GM21825 (cell line): ENCODE data around the gene ATP5IF1.
A peak's percentile ranks its signal among the peaks of the same experiment; 100 is the strongest.

ENCODE experiments used
- ATAC-seq: cut with Tn5 transposase; IDR thresholded peaks from one replicate; pipeline ENCODE4 v1.9.1; 2021; ENCODE audit warnings: mild to moderate bottlenecking, moderate library complexity; ENCODE audit not compliant: unreplicated experiment

The ATP5IF1 gene

DNA sequence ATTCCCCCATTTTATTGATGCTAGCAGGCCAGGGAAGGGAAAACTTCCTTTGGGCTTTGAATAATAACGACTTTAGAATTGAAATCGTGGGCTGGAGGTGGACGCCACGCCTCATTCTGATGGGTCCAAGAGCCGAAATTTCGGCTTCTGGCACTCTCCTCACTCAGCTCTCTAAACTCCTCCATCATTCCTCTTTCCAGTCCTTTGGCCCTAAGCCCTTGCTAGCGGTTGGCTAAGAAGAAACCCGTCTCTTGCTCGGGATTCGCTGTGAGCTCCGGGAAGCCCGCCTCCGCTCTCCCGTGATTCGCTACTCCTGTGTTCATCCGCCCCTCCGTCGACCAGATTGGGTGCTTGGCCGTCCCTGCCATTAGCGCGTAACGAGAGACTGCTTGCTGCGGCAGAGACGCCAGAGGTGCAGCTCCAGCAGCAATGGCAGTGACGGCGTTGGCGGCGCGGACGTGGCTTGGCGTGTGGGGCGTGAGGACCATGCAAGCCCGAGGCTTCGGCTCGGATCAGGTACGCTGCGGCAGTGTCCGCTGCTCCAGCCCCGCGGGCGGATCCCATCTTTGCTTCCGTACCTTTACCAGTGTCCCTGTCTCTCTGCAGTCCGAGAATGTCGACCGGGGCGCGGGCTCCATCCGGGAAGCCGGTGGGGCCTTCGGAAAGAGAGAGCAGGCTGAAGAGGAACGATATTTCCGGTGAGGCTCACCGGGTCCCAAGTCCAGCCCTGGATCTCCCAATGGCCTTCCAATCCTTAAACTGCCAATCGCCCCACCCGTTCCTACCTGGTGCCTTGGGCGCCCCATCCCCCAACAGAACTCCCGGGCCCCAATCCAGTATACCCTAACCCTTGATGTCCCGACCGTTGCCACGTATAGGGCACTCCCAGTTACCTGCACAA lies at the start of gene ATP5IF1:
Gene ATP5IF1, plus strand, starts transcription at position 370 of the 901 bp plus-strand sequence. Its CDS starts 60 bp downstream, at position 430.
- peak; percentile 85 for ATAC-seq

DNA sequence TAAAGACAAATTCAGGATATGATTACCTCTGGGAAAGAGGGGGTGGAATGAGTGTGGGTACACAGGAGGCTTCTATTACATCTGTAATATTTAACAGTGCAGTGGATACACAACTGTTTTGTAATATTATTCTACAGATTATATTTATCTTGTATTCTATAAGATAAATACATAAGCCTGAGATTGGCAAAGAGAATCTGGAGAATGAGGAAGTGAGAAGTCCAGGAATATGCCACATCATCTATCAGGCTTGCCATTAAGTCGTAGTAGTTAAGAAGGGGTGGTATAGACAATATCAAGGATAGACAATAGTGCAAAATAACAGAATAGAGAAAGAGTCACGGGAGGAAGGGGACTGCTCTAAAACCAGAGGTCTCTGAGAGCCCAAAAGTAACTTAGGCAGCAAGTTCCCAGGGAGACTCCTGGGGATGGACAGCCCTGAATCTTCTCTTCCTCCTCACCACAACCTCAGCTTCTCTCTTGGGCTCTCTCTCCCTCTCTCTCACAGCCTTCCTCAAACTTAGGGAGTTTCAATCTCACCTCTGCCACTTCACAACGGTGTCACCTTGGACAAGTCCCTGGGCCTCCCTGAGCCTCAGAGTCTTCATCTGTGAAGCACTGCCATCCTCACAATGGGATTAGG lies 45.5 kb upstream of the ATP5IF1 start:
- no peak for ATAC-seq

DNA sequence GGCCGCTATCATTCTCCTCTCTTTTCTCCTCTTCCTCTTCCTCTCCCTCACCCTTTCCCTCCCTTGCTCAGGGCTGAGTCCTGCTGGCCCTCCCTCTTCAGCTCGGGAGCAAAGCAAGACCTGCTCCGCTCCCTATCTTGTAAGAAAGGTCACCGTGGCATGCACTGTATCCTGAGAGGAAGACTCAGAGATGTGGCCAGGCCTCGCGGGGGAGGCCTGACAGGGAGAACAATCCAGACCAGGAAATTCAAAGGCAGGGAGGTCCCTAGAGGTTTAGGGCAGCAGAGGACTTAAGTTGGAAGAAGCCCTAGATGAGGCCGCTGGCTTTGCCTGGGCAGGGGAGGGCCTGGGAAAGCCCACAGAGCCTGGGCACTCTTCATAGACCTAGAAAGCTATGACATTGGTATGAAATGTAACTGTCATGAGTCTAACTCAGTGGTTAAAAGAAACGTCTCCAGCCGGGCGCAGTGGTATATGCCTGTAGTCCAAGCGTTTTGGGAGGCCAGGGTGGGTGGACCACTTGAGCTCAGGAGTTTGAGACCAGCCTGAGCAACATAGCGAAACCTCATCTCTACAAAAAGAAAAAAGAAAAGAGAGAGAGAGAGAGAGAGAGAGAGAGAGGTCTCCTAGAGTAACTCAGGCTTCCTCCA lies 44.8 kb upstream of the ATP5IF1 start:
- no peak for ATAC-seq

DNA sequence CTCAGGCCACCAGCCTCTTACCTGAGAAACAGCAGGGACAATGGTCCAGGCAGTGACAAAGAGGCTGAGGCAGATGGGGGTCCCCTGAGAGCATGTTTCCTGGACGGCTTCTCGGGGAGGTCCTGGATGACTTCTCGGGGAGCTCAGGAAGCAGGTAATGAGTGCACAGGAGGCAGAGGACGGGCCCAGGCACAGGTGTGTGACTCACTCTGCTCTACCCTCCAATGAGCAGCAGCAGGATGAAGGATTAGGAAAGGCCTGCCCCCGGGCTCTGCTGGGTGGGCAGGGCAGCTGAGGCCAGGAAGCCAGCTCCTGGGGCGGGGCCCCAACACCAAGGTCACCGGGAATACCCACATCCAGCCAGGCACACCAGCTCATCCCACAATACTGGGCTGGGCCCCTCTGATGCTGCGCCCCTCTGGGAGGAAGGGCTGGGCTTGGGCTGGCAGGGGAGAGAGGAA lies 42.2 kb upstream of the ATP5IF1 start:
- ATAC-seq = no peak

DNA sequence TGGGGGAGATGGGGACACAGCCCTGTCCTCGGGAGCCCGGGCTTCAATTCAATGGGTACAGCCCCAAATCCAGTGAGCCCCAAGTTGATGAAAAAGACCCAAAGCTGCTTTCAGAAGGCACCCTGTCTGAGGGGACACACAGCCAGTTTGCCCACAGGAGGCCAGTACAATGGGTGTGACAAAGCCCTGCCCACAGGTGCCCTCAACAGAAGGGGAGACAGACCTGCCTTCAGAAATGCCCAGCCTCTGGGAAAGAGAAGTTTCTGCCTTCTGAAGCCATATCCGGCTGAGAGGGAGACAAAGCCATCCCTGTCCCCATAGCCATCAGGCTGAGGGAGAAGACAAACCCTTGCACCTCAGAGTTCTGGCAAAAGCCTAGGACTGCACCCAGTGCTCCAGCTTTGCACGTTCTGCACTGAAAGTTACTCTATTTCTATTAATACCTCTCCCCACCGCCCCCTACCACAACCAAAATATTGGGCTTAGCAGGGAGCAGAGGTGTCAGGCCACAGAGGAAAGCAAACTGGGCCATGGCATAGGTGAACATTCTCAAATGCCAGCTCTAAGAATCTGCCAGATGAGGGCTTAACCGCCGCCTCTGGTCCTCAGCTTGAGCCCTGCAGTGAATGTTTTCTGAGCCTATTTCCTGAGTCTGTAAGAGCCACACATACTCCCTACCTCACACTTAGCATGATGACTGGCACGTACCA lies 41.4 kb upstream of the ATP5IF1 start:
- no peak for ATAC-seq

DNA sequence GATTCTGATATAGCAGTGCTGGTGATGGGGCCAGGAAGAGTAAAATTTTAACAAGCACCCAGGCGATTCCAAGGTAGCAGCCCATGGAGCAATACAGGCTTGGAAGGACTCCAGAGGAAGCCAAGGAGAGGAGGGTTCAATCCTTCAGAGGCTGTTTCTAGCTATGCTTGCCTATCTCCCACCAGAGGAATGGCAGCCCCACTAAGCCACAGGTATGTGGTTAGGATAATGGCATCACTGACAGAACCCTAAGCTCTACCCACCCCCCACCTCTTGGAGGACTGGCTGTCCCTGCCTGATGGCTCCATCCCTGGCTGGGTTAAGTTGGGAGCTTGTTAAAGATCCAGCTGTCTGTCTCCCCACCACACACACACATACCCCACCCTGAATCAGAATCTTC lies 40.1 kb upstream of the ATP5IF1 start:
- no peak for ATAC-seq

GRCh38 chr1:28196330-28196729 lies 39.6 kb upstream of the ATP5IF1 start:
- no peak for ATAC-seq

DNA sequence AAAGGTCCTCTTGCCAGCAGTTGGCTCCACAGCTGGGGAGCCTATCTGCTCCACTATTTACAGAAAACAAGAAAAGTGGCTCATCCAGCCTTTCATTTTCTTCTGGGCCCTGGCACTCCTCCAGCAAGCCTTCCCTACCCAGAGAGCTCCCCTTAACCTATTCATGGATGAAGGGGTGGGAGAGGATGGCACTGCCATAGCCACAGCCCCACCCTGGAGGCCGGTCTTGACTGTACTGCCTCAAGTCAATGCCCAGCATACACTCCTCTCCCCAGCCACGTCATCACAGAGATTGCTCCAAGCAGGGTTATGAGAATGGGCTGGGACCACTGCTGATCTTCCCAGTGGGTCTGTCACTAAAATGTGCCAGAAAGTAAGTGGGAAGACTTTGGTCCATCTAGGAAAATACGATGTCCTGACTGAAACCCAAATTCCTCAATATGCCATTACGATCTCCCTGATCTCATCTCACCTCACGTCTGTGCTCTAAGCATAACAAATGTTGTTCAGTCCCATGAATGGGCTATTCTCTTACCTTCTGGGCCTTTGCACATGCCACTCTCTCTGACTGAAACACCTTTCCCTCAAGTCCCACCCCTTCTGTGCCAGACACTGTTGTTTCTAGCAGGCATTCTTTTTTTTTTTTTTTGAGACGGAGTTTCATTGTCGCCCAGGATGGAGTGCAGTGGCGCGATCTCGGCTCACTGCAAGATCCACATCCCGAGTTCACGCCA lies 38.1 kb upstream of the ATP5IF1 start:
- no peak for ATAC-seq

DNA sequence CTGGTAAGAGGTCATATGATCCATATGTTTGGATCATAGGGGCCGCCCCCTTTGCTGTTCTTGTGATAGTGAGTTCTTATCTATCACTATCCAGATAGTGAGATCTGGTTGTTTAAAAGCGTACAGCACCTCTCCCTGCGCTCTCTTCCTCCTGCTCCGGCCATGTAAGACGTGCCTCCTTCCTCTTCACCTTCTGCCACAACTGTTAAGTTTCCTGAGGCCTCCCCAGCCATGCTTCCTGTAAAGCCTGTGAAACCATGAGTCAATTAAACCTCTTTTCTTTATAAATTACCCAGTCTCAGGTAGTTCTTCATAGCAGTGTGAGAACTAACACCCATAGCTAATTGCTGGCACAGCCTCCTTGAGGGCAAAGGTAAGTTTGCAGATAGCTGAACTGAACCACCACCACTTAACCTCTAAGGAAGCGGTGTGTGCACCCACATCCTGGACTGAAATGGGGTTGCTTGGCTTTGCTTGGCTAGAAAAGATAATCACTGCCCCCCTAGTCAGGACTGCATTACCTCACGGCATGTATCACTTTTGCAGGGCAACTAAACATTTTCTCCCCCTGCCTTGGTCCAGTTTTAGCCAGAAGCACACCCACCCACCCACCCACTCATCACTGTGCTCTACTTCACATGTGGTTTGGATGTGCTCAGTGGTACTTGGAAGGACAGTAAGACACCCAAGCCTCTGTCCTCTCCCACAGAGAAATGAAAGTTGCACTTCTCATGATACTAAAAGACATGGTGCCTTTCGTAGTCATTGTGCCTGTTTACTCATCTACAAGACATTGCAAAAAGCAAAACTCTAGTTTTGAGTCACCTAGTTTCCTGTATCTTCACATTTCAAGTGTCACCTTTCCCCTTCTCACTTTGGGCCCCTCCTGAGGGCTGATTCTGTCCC lies 36.3 kb upstream of the ATP5IF1 start:
- peak; percentile 75 for ATAC-seq

DNA sequence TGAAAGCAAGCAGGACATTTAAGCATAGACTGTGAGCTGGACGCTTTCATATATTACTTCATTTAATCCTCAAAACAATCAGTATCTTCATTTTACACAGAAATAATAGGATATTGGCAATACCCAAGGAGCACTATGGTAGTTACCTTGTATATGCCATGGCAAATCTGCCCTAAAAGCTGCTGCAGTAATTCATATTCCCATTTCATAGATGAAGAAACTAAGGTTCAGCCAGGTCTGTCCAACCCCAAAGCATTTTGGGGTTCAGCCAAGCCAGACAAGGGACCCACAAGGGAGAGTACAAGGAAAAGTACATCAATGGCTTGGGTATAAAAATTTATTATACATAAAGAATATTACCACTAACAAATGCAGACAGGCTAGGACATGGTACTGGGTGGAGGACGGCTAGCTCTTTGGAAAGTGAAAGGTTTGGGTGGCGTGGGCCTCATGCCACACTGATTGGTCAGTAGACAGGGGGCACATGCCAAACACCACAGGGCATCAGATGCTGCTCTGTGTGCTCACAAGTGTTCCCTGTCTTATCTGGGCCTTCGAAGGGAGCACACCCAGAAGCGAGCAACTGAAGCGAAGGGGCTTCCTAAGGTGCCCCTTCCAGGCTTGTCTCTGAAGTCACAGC lies 35.6 kb upstream of the ATP5IF1 start:
- ATAC-seq = no peak

GRCh38 chr1:28205243-28205642 lies 30.7 kb upstream of the ATP5IF1 start:
- ATAC-seq = no peak

- ATAC-seq = no peak
These were observed 27.0 kb upstream of the ATP5IF1 start for GRCh38 chr1:28208818-28209441.

GRCh38 chr1:28209700-28210099 lies 26.2 kb upstream of the ATP5IF1 start:
- ATAC-seq = no peak

GRCh38 chr1:28213315-28213714 lies 22.6 kb upstream of the ATP5IF1 start:
- no peak for ATAC-seq

- ATAC-seq = no peak
These were observed 6.8 kb upstream of the ATP5IF1 start for GRCh38 chr1:28229089-28229488.

- ATAC-seq = no peak
These were observed 5.9 kb upstream of the ATP5IF1 start for GRCh38 chr1:28229996-28230395.

DNA sequence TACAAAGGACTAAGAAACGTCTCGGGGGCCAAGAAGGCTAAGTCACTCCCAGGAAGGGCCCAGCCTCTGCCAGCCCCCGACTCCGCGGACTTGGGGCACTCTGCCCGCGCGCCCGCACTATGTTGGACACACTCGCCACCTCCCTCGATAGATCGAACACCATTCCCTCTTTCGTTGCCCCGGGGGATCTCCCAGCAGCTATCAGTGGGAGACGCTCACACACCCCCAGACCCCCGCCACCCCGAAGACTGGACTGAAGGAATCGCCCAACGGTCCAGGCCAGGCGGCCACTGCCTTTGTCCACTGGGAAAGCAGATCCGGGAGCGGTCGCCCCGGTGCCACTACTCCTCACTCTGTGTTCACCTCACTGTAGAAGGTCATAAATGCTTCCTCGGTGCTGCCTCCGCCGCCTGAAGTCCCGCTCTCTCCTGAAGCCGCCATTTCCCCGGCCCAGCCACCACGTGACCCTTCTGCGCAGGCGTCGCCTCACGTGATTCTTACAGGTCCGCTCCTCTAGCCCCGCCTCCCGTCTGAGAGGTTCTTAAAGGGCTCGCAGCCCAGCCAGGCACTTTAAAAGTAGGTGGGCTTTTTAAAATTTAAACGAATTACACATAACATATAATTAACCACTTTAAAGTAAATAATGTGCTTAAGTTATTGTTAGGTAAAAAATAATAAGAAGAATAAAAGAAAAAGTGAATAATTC lies 3.2 kb upstream of the ATP5IF1 start, which contains the start of gene DNAJC8:
Gene DNAJC8, minus strand, starts transcription at position 472 of the 706 bp plus-strand sequence. Its CDS starts 31 bp downstream, at position 441.
- peak; percentile 44 for ATAC-seq

GRCh38 chr1:28233264-28233606 lies 2.7 kb upstream of the ATP5IF1 start:
- no peak for ATAC-seq
